HepG2 (cell line): Measurements from ENCODE around the gene MTR. TPM values are rescaled to one million over a fixed set of nuclear protein-coding genes. Genes with fewer than 3 reads are reported as not detected.

Source experiments
- ATAC-seq: fragments of 200-7000 bp; cut with Tn5 transposase; 3 replicates; pipeline ENCODE4 v1.9.1; 2020; ENCODE audit warnings: mild to moderate bottlenecking, moderate library complexity
- BruUV-seq: library from RNA; stranded (reverse); fragments of 400-500 nt; replicated peaks from 2 replicates; lab custom pipeline; 2021; lab: Mats Ljungman, UMichigan
- CTCF ChIA-PET: fragments of 300-600 bp; formaldehyde crosslinking; extraction: SDS; loops from one replicate; lab custom pipeline; 2021; ENCODE audit warnings: low total read pairs, inconsistent platforms, low intra/inter-chr PET ratio; lab: Yijun Ruan, JAX
- POLR2A ChIA-PET: fragments of 350-600 bp; sonication (Branson Sonifier 250); formaldehyde crosslinking; loops from one replicate; lab custom pipeline; 2020; ENCODE audit warnings: antibody characterized with exemption, inconsistent platforms; lab: Yijun Ruan, JAX
- DNase-seq: peaks from one replicate; pipeline ENCODE4 v3.0.0-alpha.2; 2015; ENCODE audit warnings: low spot score
- FAIRE-seq: peaks from 3 replicates; lab custom pipeline; 2011; peaks lifted over from hg19 to GRCh38; lab: Jason Lieb, UNC
- H2AFZ ChIP-seq: one replicate; pipeline ENCODE4 v1.6.1; 2011; ENCODE audit warnings: low read length, inconsistent platforms
- H3K27ac ChIP-seq: fragments of 300-600 bp; 3 replicates; pipeline ENCODE4 v1.8.0; 2011; ENCODE audit warnings: mixed run types, mild to moderate bottlenecking, mixed read lengths, low read length, inconsistent platforms; ENCODE audit not compliant: insufficient read depth; ENCODE audit errors: extremely low read length
- H3K27me3 ChIP-seq, 2 experiments: fragments of 200-600 bp in 1 of 2; 2 replicates in 1 of 2; 3 replicates in 1 of 2; pipeline versions ENCODE4 v1.6.0 to v1.8.0; 2011; ENCODE audit warnings: low read length in 2 of 2, mild to moderate bottlenecking in 2 of 2, moderate library complexity in 2 of 2, inconsistent platforms in 1 of 2; ENCODE audit not compliant: insufficient read depth in 2 of 2, control insufficient read depth in 1 of 2
- H3K36me3 ChIP-seq, 2 experiments: fragments of 200-600 bp in 1 of 2; replicated peaks in 1 of 2; 2 replicates in 1 of 2; 3 replicates in 1 of 2; pipeline versions ENCODE4 v1.5.1 to v1.8.0; 2011; ENCODE audit warnings: low read length in 2 of 2, inconsistent platforms in 1 of 2; ENCODE audit not compliant: insufficient read depth in 2 of 2, control insufficient read depth in 1 of 2
- H3K4me1 ChIP-seq: 2 replicates; pipeline ENCODE4 v1.5.1; 2012; ENCODE audit warnings: low read length, inconsistent platforms; ENCODE audit not compliant: insufficient read depth
- H3K4me2 ChIP-seq: 2 replicates; pipeline ENCODE4 v1.6.0; 2011; ENCODE audit warnings: low read depth, low read length, inconsistent platforms
- H3K4me3 ChIP-seq, 3 experiments: fragments of 200-600 bp in 1 of 3; sonication (generic), shearing (Covaris generic) in 1 of 3; replicated peaks in 1 of 3; 2 replicates each; pipeline ENCODE4 v1.5.1; 2011 to 2016; ENCODE audit warnings: low read length in 3 of 3, inconsistent platforms in 2 of 3, low read depth in 2 of 3, mild to moderate bottlenecking in 2 of 3, control low read depth in 1 of 3, mixed read lengths in 1 of 3; ENCODE audit not compliant: insufficient read depth in 1 of 3
- H3K79me2 ChIP-seq: one replicate; pipeline ENCODE4 v1.6.1; 2011; ENCODE audit warnings: low read length, inconsistent platforms; ENCODE audit not compliant: insufficient read depth
- H3K9ac ChIP-seq: 2 replicates; pipeline ENCODE4 v1.6.0; 2011; ENCODE audit warnings: mild to moderate bottlenecking, low read depth, low read length, inconsistent platforms; ENCODE audit not compliant: insufficient read depth
- H3K9me3 ChIP-seq: 2 replicates; pipeline ENCODE4 v1.5.1; 2012; ENCODE audit warnings: mild to moderate bottlenecking, low read length
- H4K20me1 ChIP-seq: 2 replicates; pipeline ENCODE4 v1.6.0; 2011; ENCODE audit warnings: inconsistent platforms, mild to moderate bottlenecking, low read length, moderate library complexity; ENCODE audit not compliant: insufficient read depth
- CEBPG ChIP-seq: IDR thresholded peaks from 2 replicates; pipeline ENCODE4 v1.6.1; 2016
- EED ChIP-seq: sonication (generic); formaldehyde crosslinking; IDR thresholded peaks from 2 replicates; pipeline ENCODE4 v1.5.0; 2020; ENCODE audit warnings: mild to moderate bottlenecking, missing genetic modification reagents
- HOXA9 ChIP-seq: sonication (generic); formaldehyde crosslinking; IDR thresholded peaks from 2 replicates; pipeline ENCODE4 v1.8.1; 2022; ENCODE audit warnings: missing genetic modification reagents, mild to moderate bottlenecking, moderate library complexity, borderline replicate concordance
- KAT8 ChIP-seq: IDR thresholded peaks from 2 replicates; pipeline ENCODE4 v1.6.1; 2016; ENCODE audit warnings: missing genetic modification reagents, missing compliant biosample characterization
- RXRA ChIP-seq: sonication (generic); formaldehyde crosslinking; IDR thresholded peaks from 2 replicates; pipeline ENCODE4 v1.5.1; 2020; ENCODE audit warnings: missing genetic modification reagents
- SAFB2 ChIP-seq: sonication (generic); formaldehyde crosslinking; IDR thresholded peaks from 2 replicates; pipeline ENCODE4 v1.5.1; 2020; ENCODE audit warnings: missing genetic modification reagents, low read depth, mild to moderate bottlenecking, borderline replicate concordance
- SRSF9 ChIP-seq: fragments of 200-400 bp; formaldehyde crosslinking; IDR thresholded peaks from 2 replicates; pipeline ENCODE4 v1.6.1; 2018; ENCODE audit warnings: borderline replicate concordance, mild to moderate bottlenecking, low read depth, low read length; ENCODE audit not compliant: insufficient read depth, poor library complexity, severe bottlenecking
- ZKSCAN8 ChIP-seq: IDR thresholded peaks from 2 replicates; pipeline ENCODE4 v1.6.1; 2016; ENCODE audit warnings: borderline replicate concordance, missing genetic modification reagents, missing compliant biosample characterization
- ZNF276 ChIP-seq: sonication (generic); formaldehyde crosslinking; IDR thresholded peaks from 2 replicates; pipeline ENCODE4 v1.4.0; 2020; ENCODE audit warnings: mild to moderate bottlenecking, low read depth, missing genetic modification reagents
- WGBS: methylation state at CpG from one replicate; pipeline ENCODE4 v1.1.6; 2017; ENCODE audit warnings: low lambda C conversion rate; 5-methylcytosine and 5-hydroxymethylcytosine counted together
- in situ Hi-C: cut with HindIII; loops from 2 replicates; pipeline ENCODE4 v1.10.0; 2017; ENCODE audit warnings: low pct_unique_long_range_greater_than_20kb; ENCODE audit not compliant: extremely low pct_ligation_motif_present
- intact Hi-C: fragments of 100-400 bp; cut with micrococcal nuclease; formaldehyde crosslinking; loops from one replicate; pipeline ENCODE4 v1.10.0; 2022; ENCODE audit not compliant: unreplicated experiment
- polyA plus RNA-seq, 8 experiments: library from polyadenylated mRNA; depleted of rRNA in 3 of 8; stranded (reverse) in 7 of 8; unstranded in 1 of 8; fragments of >200 nt; fragmentation: Illumina TruSeq in 4 of 8; extraction: Trizol in 4 of 8; gene quantifications; 2 replicates each; pipeline versions ENCODE4 v1.2.1 to v1.2.3, GENCODE V29; 2011 to 2016; ENCODE audit warnings: low read depth in 4 of 8, missing spikeins in 1 of 8, mixed read lengths in 1 of 8; ENCODE audit not compliant: insufficient read depth in 1 of 8
- total RNA-seq, 5 experiments: library from RNA; depleted of rRNA; stranded (reverse); fragments of >200 nt; fragmentation: Illumina TruSeq; extraction: Trizol; gene quantifications; 2 replicates each; pipeline ENCODE4 v1.2.3, GENCODE V29; 2016; ENCODE audit warnings: low read depth in 1 of 5
- TF ChIP-seq, protein P1 (sequence below), 2 experiments: IDR thresholded peaks; 2 replicates each; pipeline ENCODE4 v1.6.1; 2011 to 2012; ENCODE audit warnings: low read length in 2 of 2, borderline replicate concordance in 1 of 2, low read depth in 1 of 2, mild to moderate bottlenecking in 1 of 2, moderate library complexity in 1 of 2
- TF ChIP-seq, protein P2 (sequence below): IDR thresholded peaks from 2 replicates; pipeline ENCODE4 v1.6.1; 2016
- TF ChIP-seq, protein P3 (sequence below): sonication (generic); formaldehyde crosslinking; conservative IDR thresholded peaks from 2 replicates; pipeline ENCODE4 v1.4.0; 2020; ENCODE audit warnings: missing genetic modification reagents
- TF ChIP-seq, protein P4 (sequence below): sonication (generic); formaldehyde crosslinking; IDR thresholded peaks from 2 replicates; pipeline ENCODE4 v1.4.0; 2020; ENCODE audit warnings: missing genetic modification reagents

Gene MTR
- total and polyA plus RNA-seq, 2 of the 13 experiments (the other 11 are each of a cell fraction or from before 2014, with no cell fraction given): 16.3 to 36.1 TPM

- FAIRE-seq (no peak), DNase-seq (no peak), ATAC-seq (no peak)
- intact Hi-C loops: no loop called here
- Histone ChIP-seq H3K4me3 (no peak overlapping the region), H3K9me3 (no peaks in the 10 kb centered on the region), H3K4me2 (no peak overlapping the region), H2AFZ (no peak overlapping the region), H3K27ac (no peak overlapping the region), H3K4me1 (peaks cover 29% of the 10 kb centered on the region), H3K79me2 (peaks cover 15% of the 10 kb centered on the region), H3K9ac (no peak overlapping the region), H4K20me1 (no peaks in the 10 kb centered on the region), H3K36me3 (peaks cover 8 to 84% of the 10 kb centered on the region in 2 experiments), H3K27me3 (no peaks in the 10 kb centered on the region)
- 96% methylated on average over 1 of the region's 1 CpG for WGBS
- no TSS peak for BruUV-seq
- ChIA-PET POLR2A (interaction anchor here (2.7 kb wide), 1 partner anchor 13 kb away, joined by 15 read pairs; the partner anchor contains the start of gene MTR), CTCF (no interaction called here)
- in situ Hi-C loops: no loop called here
- TF ChIP-seq ZKSCAN8 (CRISPR knock-in tag): no peak
- no peak for TF ChIP-seq RXRA (CRISPR knock-in tag)
- TF ChIP-seq, protein P1, sequence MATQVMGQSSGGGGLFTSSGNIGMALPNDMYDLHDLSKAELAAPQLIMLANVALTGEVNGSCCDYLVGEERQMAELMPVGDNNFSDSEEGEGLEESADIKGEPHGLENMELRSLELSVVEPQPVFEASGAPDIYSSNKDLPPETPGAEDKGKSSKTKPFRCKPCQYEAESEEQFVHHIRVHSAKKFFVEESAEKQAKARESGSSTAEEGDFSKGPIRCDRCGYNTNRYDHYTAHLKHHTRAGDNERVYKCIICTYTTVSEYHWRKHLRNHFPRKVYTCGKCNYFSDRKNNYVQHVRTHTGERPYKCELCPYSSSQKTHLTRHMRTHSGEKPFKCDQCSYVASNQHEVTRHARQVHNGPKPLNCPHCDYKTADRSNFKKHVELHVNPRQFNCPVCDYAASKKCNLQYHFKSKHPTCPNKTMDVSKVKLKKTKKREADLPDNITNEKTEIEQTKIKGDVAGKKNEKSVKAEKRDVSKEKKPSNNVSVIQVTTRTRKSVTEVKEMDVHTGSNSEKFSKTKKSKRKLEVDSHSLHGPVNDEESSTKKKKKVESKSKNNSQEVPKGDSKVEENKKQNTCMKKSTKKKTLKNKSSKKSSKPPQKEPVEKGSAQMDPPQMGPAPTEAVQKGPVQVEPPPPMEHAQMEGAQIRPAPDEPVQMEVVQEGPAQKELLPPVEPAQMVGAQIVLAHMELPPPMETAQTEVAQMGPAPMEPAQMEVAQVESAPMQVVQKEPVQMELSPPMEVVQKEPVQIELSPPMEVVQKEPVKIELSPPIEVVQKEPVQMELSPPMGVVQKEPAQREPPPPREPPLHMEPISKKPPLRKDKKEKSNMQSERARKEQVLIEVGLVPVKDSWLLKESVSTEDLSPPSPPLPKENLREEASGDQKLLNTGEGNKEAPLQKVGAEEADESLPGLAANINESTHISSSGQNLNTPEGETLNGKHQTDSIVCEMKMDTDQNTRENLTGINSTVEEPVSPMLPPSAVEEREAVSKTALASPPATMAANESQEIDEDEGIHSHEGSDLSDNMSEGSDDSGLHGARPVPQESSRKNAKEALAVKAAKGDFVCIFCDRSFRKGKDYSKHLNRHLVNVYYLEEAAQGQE (IDR thresholded peaks at IDR 0.05; ENCODE audit: borderline replicate concordance in 1 of 2, low read depth in 1 of 2, low read length in 2 of 2): no peak
- TF ChIP-seq, protein P2, sequence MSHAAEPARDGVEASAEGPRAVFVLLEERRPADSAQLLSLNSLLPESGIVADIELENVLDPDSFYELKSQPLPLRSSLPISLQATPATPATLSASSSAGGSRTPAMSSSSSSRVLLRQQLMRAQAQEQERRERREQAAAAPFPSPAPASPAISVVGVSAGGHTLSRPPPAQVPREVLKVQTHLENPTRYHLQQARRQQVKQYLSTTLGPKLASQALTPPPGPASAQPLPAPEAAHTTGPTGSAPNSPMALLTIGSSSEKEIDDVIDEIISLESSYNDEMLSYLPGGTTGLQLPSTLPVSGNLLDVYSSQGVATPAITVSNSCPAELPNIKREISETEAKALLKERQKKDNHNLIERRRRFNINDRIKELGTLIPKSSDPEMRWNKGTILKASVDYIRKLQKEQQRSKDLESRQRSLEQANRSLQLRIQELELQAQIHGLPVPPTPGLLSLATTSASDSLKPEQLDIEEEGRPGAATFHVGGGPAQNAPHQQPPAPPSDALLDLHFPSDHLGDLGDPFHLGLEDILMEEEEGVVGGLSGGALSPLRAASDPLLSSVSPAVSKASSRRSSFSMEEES (CRISPR knock-in tag): no peak
- no peak for TF ChIP-seq CEBPG (CRISPR knock-in tag)
- no peak for TF ChIP-seq KAT8 (CRISPR knock-in tag)
- no peak for TF ChIP-seq SRSF9
- no peak for TF ChIP-seq SAFB2 (CRISPR knock-in tag)
- no peak for TF ChIP-seq HOXA9 (CRISPR knock-in tag)
- no peak for TF ChIP-seq EED (CRISPR knock-in tag)
- TF ChIP-seq, protein P3, sequence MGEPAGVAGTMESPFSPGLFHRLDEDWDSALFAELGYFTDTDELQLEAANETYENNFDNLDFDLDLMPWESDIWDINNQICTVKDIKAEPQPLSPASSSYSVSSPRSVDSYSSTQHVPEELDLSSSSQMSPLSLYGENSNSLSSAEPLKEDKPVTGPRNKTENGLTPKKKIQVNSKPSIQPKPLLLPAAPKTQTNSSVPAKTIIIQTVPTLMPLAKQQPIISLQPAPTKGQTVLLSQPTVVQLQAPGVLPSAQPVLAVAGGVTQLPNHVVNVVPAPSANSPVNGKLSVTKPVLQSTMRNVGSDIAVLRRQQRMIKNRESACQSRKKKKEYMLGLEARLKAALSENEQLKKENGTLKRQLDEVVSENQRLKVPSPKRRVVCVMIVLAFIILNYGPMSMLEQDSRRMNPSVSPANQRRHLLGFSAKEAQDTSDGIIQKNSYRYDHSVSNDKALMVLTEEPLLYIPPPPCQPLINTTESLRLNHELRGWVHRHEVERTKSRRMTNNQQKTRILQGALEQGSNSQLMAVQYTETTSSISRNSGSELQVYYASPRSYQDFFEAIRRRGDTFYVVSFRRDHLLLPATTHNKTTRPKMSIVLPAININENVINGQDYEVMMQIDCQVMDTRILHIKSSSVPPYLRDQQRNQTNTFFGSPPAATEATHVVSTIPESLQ (CRISPR knock-in tag): no peak
- TF ChIP-seq, protein P4, sequence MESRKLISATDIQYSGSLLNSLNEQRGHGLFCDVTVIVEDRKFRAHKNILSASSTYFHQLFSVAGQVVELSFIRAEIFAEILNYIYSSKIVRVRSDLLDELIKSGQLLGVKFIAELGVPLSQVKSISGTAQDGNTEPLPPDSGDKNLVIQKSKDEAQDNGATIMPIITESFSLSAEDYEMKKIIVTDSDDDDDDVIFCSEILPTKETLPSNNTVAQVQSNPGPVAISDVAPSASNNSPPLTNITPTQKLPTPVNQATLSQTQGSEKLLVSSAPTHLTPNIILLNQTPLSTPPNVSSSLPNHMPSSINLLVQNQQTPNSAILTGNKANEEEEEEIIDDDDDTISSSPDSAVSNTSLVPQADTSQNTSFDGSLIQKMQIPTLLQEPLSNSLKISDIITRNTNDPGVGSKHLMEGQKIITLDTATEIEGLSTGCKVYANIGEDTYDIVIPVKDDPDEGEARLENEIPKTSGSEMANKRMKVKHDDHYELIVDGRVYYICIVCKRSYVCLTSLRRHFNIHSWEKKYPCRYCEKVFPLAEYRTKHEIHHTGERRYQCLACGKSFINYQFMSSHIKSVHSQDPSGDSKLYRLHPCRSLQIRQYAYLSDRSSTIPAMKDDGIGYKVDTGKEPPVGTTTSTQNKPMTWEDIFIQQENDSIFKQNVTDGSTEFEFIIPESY (CRISPR knock-in tag): no peak
- no peak for TF ChIP-seq ZNF276 (CRISPR knock-in tag)
Observed at GRCh38 chr1:236809148-236809547, 14.1 kb downstream of the MTR start.
